Keratinocyte (primary cell): Measurements from ENCODE around the gene DRP2. TPM values are rescaled to one million over a fixed set of nuclear protein-coding genes. Genes with fewer than 3 reads are reported as not detected.

Experiments used
- DNase-seq: peaks from one replicate; pipeline ENCODE4 v3.0.0-alpha.2; 2011; ENCODE audit warnings: low read depth, missing footprints, low spot score
- FAIRE-seq: peaks from 2 replicates; lab custom pipeline; 2011; peaks lifted over from hg19 to GRCh38; lab: Jason Lieb, UNC
- H2AFZ ChIP-seq: 2 replicates; pipeline ENCODE4 v1.6.0; 2012; ENCODE audit warnings: low read length, control low read depth, inconsistent platforms; ENCODE audit not compliant: control insufficient read depth
- H3K27ac ChIP-seq: 2 replicates; pipeline ENCODE4 v1.5.1; 2011; ENCODE audit warnings: low read length; ENCODE audit not compliant: control insufficient read depth, insufficient read depth
- H3K27me3 ChIP-seq: 3 replicates; pipeline ENCODE4 v1.6.0; 2011; ENCODE audit warnings: low read length; ENCODE audit not compliant: control insufficient read depth, insufficient read depth; ENCODE audit errors: extremely low read depth
- H3K36me3 ChIP-seq, 2 experiments: 2 replicates in 1 of 2; 3 replicates in 1 of 2; pipeline ENCODE4 v1.5.1; 2011; ENCODE audit warnings: low read length in 2 of 2, mild to moderate bottlenecking in 1 of 2; ENCODE audit not compliant: control insufficient read depth in 2 of 2, insufficient read depth in 2 of 2; ENCODE audit errors: extremely low read depth in 1 of 2
- H3K4me1 ChIP-seq: 3 replicates; pipeline ENCODE4 v1.5.1; 2011; ENCODE audit warnings: low read length; ENCODE audit not compliant: control insufficient read depth, insufficient read depth; ENCODE audit errors: extremely low read depth
- H3K4me2 ChIP-seq: 3 replicates; pipeline ENCODE4 v1.6.0; 2011; ENCODE audit warnings: low read depth, low read length; ENCODE audit not compliant: control insufficient read depth, insufficient read depth; ENCODE audit errors: extremely low read depth
- H3K4me3 ChIP-seq, 3 experiments: fragments of 200-600 bp in 1 of 3; sonication (generic) in 1 of 3; 2 replicates in 2 of 3; 3 replicates in 1 of 3; pipeline ENCODE4 v1.5.1; 2011 to 2016; ENCODE audit warnings: low read length in 3 of 3, mild to moderate bottlenecking in 3 of 3, control low read depth in 2 of 3, inconsistent platforms in 1 of 3, low read depth in 1 of 3, mixed read lengths in 1 of 3, mixed run types in 1 of 3, moderate library complexity in 1 of 3; ENCODE audit not compliant: control insufficient read depth in 2 of 3, insufficient read depth in 2 of 3; ENCODE audit errors: extremely low read depth in 1 of 3
- H3K79me2 ChIP-seq: 2 replicates; pipeline ENCODE4 v1.6.0; 2012; ENCODE audit warnings: low read length; ENCODE audit not compliant: control insufficient read depth, insufficient read depth
- H3K9ac ChIP-seq: 3 replicates; pipeline ENCODE4 v1.6.0; 2011; ENCODE audit warnings: low read length; ENCODE audit not compliant: control insufficient read depth, insufficient read depth; ENCODE audit errors: extremely low read depth
- H3K9me1 ChIP-seq: 3 replicates; pipeline ENCODE4 v1.6.0; 2011; ENCODE audit warnings: low read length; ENCODE audit not compliant: control insufficient read depth, insufficient read depth; ENCODE audit errors: extremely low read depth
- H3K9me3 ChIP-seq: 2 replicates; pipeline ENCODE4 v1.5.1; 2012; ENCODE audit warnings: low read depth, low read length; ENCODE audit not compliant: control insufficient read depth
- H4K20me1 ChIP-seq: 3 replicates; pipeline ENCODE4 v1.6.0; 2011; ENCODE audit warnings: low read length; ENCODE audit not compliant: control insufficient read depth, insufficient read depth; ENCODE audit errors: extremely low read depth
- EZH2 ChIP-seq: IDR thresholded peaks from one replicate; pipeline ENCODE4 v1.6.1; 2012; ENCODE audit warnings: inconsistent platforms, mild to moderate bottlenecking, low read length, moderate library complexity
- dilution Hi-C: fragments of 300-500 bp; cut with MboI; formaldehyde crosslinking; loops from one replicate; pipeline ENCODE4 v1.7.0; 2020; ENCODE audit warnings: low sequenced_read_pairs; ENCODE audit not compliant: extremely low pct_ligation_motif_present
- polyA plus RNA-seq, 5 experiments: library from polyadenylated mRNA; depleted of rRNA in 3 of 5; stranded (reverse) in 3 of 5; stranded (forward) in 1 of 5; unstranded in 1 of 5; fragments of >200 nt; gene quantifications; 1 replicate in 1 of 5; 2 replicates in 3 of 5; 3 replicates in 1 of 5; pipeline versions ENCODE4 v1.2.1 to v1.2.3, GENCODE V29; 2011 to 2012; ENCODE audit warnings: missing spikeins in 2 of 5, low read depth in 1 of 5, low replicate concordance in 1 of 5
- TF ChIP-seq, protein P1 (sequence below), 3 experiments: IDR thresholded peaks in 1 of 3; conservative IDR thresholded peaks in 1 of 3; optimal IDR thresholded peaks in 1 of 3; 2 replicates in 2 of 3; 3 replicates in 1 of 3; pipeline versions ENCODE3 to v1.5.1; 2011; ENCODE audit warnings: low read length in 3 of 3, mild to moderate bottlenecking in 3 of 3, moderate library complexity in 2 of 3, control low read depth in 1 of 3, inconsistent platforms in 1 of 3; ENCODE audit not compliant: insufficient read depth in 2 of 3; ENCODE audit errors: extremely low read depth in 1 of 3

DRP2 gene
- polyA plus RNA-seq, 1 donor (not counting 4 experiments of a cell fraction or from before 2014, with no cell fraction given): 0.08 TPM

DNA sequence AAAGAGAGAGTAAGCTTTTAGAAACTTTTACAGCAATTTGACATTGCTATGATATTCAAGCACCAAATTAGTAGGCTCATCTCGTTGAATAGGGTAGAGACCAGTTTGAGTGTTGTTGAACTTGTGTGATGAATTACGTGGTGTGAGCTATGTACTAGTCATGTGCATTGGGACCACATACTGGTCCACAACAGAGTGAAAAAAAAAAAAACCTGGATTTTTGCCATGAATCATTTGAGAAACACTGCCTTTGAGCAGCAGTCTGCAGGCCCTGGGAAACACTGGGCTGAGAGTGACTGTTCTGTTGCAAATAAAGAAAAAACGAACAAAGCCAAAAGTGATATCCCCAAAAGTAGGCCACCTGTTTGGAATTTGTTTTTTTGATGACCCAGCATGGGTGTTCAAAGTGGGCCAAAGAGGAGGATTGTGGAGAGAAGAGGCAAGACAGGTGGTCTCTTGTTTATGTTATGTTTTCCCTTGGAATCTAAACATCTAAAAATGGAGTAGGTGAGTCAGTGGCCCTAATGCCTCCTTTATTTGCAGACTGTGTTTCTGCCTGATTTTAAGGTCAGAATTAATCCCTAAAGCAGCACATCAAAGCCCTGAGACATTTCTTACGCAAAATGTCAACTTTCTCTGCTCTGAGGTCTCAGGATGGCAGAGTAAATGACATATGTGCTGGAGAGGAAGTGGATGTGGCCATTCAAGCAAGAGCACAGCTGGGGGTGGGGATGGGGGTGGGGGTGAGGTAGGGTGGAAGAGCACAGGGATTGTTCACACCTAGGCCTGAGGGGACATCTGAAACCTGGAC lies 38.1 kb downstream of the DRP2 start:
- dilution Hi-C loops: no loop called here
- FAIRE-seq: no peak
- Histone ChIP-seq H3K4me1 (no peaks in the 10 kb centered on the region), H4K20me1 (no peaks in the 10 kb centered on the region), H3K27ac (no peak overlapping the region), H3K4me2 (no peak overlapping the region), H3K9me1 (no peaks in the 10 kb centered on the region), H3K36me3 (no peaks in the 10 kb centered on the region), H3K27me3 (peaks cover 8% of the 10 kb centered on the region), H3K79me2 (no peaks in the 10 kb centered on the region), H3K9me3 (no peaks in the 10 kb centered on the region), H3K9ac (no peak overlapping the region), H3K4me3 (no peak overlapping the region), H2AFZ (no peak overlapping the region)
- no peak for DNase-seq
- TF ChIP-seq EZH2: no peak
- TF ChIP-seq, protein P1, sequence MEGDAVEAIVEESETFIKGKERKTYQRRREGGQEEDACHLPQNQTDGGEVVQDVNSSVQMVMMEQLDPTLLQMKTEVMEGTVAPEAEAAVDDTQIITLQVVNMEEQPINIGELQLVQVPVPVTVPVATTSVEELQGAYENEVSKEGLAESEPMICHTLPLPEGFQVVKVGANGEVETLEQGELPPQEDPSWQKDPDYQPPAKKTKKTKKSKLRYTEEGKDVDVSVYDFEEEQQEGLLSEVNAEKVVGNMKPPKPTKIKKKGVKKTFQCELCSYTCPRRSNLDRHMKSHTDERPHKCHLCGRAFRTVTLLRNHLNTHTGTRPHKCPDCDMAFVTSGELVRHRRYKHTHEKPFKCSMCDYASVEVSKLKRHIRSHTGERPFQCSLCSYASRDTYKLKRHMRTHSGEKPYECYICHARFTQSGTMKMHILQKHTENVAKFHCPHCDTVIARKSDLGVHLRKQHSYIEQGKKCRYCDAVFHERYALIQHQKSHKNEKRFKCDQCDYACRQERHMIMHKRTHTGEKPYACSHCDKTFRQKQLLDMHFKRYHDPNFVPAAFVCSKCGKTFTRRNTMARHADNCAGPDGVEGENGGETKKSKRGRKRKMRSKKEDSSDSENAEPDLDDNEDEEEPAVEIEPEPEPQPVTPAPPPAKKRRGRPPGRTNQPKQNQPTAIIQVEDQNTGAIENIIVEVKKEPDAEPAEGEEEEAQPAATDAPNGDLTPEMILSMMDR (optimal IDR thresholded peaks at IDR 0.05 in 1 of 3, IDR thresholded peaks at IDR 0.05 in 1 of 3, conservative IDR thresholded peaks at IDR 0.05 in 1 of 3; ENCODE audit: extremely low read depth in 1 of 3, insufficient read depth in 2 of 3, low read length in 3 of 3): no peak

DNA sequence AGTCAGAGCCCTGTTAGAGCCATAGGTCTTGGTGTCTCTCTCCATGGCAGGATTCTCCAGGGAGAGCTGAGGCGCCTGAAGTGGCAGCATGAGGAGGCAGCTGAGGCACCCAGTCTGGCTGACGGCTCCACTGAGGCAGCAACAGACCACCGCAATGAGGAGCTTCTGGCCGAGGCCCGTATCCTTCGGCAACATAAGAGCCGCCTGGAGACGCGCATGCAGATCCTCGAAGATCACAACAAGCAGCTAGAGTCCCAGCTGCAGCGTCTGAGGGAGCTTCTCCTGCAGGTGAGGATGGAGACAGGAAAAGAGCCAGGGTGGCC lies 38.6 kb downstream of the DRP2 start:
- Histone ChIP-seq H3K9ac (no peak overlapping the region), H3K4me2 (no peak overlapping the region), H2AFZ (no peak overlapping the region), H3K79me2 (no peaks in the 10 kb centered on the region), H3K9me1 (no peaks in the 10 kb centered on the region), H3K27me3 (peaks cover 8% of the 10 kb centered on the region), H3K4me3 (no peak overlapping the region), H3K27ac (no peak overlapping the region), H4K20me1 (no peaks in the 10 kb centered on the region), H3K36me3 (no peaks in the 10 kb centered on the region), H3K9me3 (no peaks in the 10 kb centered on the region), H3K4me1 (no peaks in the 10 kb centered on the region)
- DNase-seq: no peak
- FAIRE-seq: no peak
- TF ChIP-seq, protein P1 (optimal IDR thresholded peaks at IDR 0.05 in 1 of 3, IDR thresholded peaks at IDR 0.05 in 1 of 3, conservative IDR thresholded peaks at IDR 0.05 in 1 of 3; ENCODE audit: extremely low read depth in 1 of 3, insufficient read depth in 2 of 3, low read length in 3 of 3): no peak
- dilution Hi-C loops: no loop called here
